H54 (cell line): ENCODE data around the gene ZDHHC8.

Experiments used
- DNase-seq: peaks from one replicate; pipeline ENCODE4 v3.0.0; 2011; ENCODE audit warnings: low spot score, mixed read lengths; ENCODE audit not compliant: insufficient read length
- FAIRE-seq: peaks from 3 replicates; lab custom pipeline; 2011; peaks lifted over from hg19 to GRCh38; lab: Jason Lieb, UNC
- POLR2A ChIP-seq: IDR thresholded peaks from 2 replicates; pipeline ENCODE4 v1.6.1; 2011; ENCODE audit warnings: low read depth, mild to moderate bottlenecking, low read length

ZDHHC8 gene

GRCh38 chr22:20145206-20145831 lies 13.7 kb downstream of the ZDHHC8 start:
- FAIRE-seq (no peak), DNase-seq (no peak)
- TF ChIP-seq POLR2A = no peak

- FAIRE-seq (no peak), DNase-seq (no peak)
- no peak for TF ChIP-seq POLR2A
Observed at GRCh38 chr22:20145832-20146223, 14.2 kb downstream of the ZDHHC8 start.

- no peak for TF ChIP-seq POLR2A
- FAIRE-seq (no peak), DNase-seq (no peak)
Observed at GRCh38 chr22:20146777-20147176, 15.2 kb downstream of the ZDHHC8 start.

GRCh38 chr22:20147237-20147988 lies 15.8 kb downstream of the ZDHHC8 start:
- TF ChIP-seq POLR2A = no peak

GRCh38 chr22:20148414-20148813 lies 16.8 kb downstream of the ZDHHC8 start:
- TF ChIP-seq POLR2A = no peak
- FAIRE-seq (no peak), DNase-seq (no peak)

More at GRCh38 chr22:20147237-20147988, 15.8 kb downstream of the ZDHHC8 start:
- DNase-seq (no peak), FAIRE-seq (no peak)

- DNase-seq (no peak), FAIRE-seq (no peak)
Observed at GRCh38 chr22:20149257-20150250, 17.9 kb downstream of the ZDHHC8 start.

GRCh38 chr22:20150381-20151275 lies 19.0 kb downstream of the ZDHHC8 start, which contains the start of gene CCDC188:
Gene CCDC188 (minus strand): TSS chr22:20151055. CDS start chr22:20150986, 69 bp downstream.
- FAIRE-seq (no peak), DNase-seq (no peak)
- no peak for TF ChIP-seq POLR2A

More at GRCh38 chr22:20149257-20150250, 17.9 kb downstream of the ZDHHC8 start:
- TF ChIP-seq POLR2A = no peak

GRCh38 chr22:20151276-20151588 lies 19.6 kb downstream of the ZDHHC8 start:
- FAIRE-seq = no peak
- no peak for TF ChIP-seq POLR2A

GRCh38 chr22:20152464-20152890 lies 20.9 kb downstream of the ZDHHC8 start:
- no peak for FAIRE-seq
- no peak for DNase-seq
- TF ChIP-seq POLR2A = no peak

More at GRCh38 chr22:20151276-20151588, 19.6 kb downstream of the ZDHHC8 start:
- no peak for DNase-seq

GRCh38 chr22:20153945-20154344 lies 22.3 kb downstream of the ZDHHC8 start:
- FAIRE-seq = no peak
- no peak for TF ChIP-seq POLR2A
- no peak for DNase-seq

- TF ChIP-seq POLR2A = no peak
- DNase-seq = no peak
- FAIRE-seq = no peak
Observed at GRCh38 chr22:20154602-20155187, 23.1 kb downstream of the ZDHHC8 start.

- TF ChIP-seq POLR2A = no peak
- DNase-seq (peak; percentile 81), FAIRE-seq (no peak)
Observed at GRCh38 chr22:20155330-20156041, 23.9 kb downstream of the ZDHHC8 start.
